Activated CD4-positive, alpha-beta memory T cell treated with anti-CD3 and anti-CD28 coated beads, Interleukin-2, amount 10 ng/mL, durations not matched to agents 7 days and 5 days (primary cell): ENCODE results near the gene HNF4A. TPM values are rescaled to one million over a fixed set of nuclear protein-coding genes. Genes with fewer than 3 reads are reported as not detected.

ENCODE experiments used
- CTCF ChIA-PET: fragments of 350-600 bp; sonication (Branson Sonifier 250); formaldehyde crosslinking; loops from one replicate; lab custom pipeline; 2021; ENCODE audit warnings: antibody characterized with exemption, inconsistent platforms; lab: Charles Lee
- POLR2A ChIA-PET: fragments of 350-600 bp; sonication (Branson Sonifier 250); formaldehyde crosslinking; loops from one replicate; lab custom pipeline; 2021; ENCODE audit warnings: antibody characterized with exemption; lab: Charles Lee
- DNase-seq: peaks from one replicate; pipeline ENCODE4 v3.0.0-alpha.2; 2020
- H3K27ac Mint-ChIP-seq: one replicate; pipeline ENCODE4 v1.8.0; 2021; ENCODE audit warnings: mild to moderate bottlenecking, mixed read lengths
- H3K27me3 Mint-ChIP-seq: one replicate; pipeline ENCODE4 v1.8.0; 2021; ENCODE audit warnings: mixed read lengths
- H3K36me3 Mint-ChIP-seq: one replicate; pipeline ENCODE4 v1.8.0; 2021; ENCODE audit warnings: low read depth, mixed read lengths
- H3K4me1 Mint-ChIP-seq: one replicate; pipeline ENCODE4 v1.8.0; 2021; ENCODE audit warnings: mixed read lengths
- H3K4me3 Mint-ChIP-seq: one replicate; pipeline ENCODE4 v1.8.0; 2021; ENCODE audit warnings: mild to moderate bottlenecking, mixed read lengths
- H3K9me3 Mint-ChIP-seq: one replicate; pipeline ENCODE4 v1.8.0; 2021; ENCODE audit warnings: mixed read lengths
- total RNA-seq, 2 experiments: library from RNA; stranded (reverse); gene quantifications; one replicate each; pipeline ENCODE4 v1.2.3, GENCODE V29; 2021

The HNF4A gene
- total RNA-seq, 2 experiments from 2014 or later: not detected

GRCh38 chr20:44430270-44431065 lies 75.0 kb downstream of the HNF4A start:
- CTCF ChIA-PET: no interaction called here
- POLR2A ChIA-PET: no interaction called here
- DNase-seq: no peak
- Mint-ChIP-seq H3K4me3 (no peak overlapping the region), H3K27ac (no peak overlapping the region), H3K27me3 (peaks cover 15% of the 10 kb centered on the region), H3K4me1 (no peaks in the 10 kb centered on the region), H3K9me3 (no peaks in the 10 kb centered on the region), H3K36me3 (no peaks in the 10 kb centered on the region)

DNA sequence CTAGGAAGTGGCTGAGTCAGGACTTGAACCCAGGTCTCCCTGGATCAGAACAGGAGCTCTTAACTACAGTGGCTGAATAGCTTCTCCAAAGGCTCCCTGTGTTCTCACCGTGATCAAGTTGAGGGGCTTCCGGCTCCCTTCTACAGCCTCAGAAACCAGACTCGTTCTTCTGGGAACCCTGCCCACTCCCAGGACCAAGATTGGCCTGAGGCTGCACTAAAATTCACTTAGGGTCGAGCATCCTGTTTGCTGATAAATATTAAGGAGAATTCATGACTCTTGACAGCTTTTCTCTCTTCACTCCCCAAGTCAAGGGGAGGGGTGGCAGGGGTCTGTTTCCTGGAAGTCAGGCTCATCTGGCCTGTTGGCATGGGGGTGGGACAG lies 75.6 kb downstream of the HNF4A start:
- H3K9me3 Mint-ChIP-seq: no peaks in the 10 kb centered on the region
- no peaks in the 10 kb centered on the region for H3K36me3 Mint-ChIP-seq
- H3K4me3 Mint-ChIP-seq: no peak overlapping the region
- DNase-seq: no peak
- ChIA-PET POLR2A (no interaction called here), CTCF (no interaction called here)
- peaks cover 15% of the 10 kb centered on the region for H3K27me3 Mint-ChIP-seq
- no peaks in the 10 kb centered on the region for H3K4me1 Mint-ChIP-seq
- H3K27ac Mint-ChIP-seq: no peak overlapping the region

DNA sequence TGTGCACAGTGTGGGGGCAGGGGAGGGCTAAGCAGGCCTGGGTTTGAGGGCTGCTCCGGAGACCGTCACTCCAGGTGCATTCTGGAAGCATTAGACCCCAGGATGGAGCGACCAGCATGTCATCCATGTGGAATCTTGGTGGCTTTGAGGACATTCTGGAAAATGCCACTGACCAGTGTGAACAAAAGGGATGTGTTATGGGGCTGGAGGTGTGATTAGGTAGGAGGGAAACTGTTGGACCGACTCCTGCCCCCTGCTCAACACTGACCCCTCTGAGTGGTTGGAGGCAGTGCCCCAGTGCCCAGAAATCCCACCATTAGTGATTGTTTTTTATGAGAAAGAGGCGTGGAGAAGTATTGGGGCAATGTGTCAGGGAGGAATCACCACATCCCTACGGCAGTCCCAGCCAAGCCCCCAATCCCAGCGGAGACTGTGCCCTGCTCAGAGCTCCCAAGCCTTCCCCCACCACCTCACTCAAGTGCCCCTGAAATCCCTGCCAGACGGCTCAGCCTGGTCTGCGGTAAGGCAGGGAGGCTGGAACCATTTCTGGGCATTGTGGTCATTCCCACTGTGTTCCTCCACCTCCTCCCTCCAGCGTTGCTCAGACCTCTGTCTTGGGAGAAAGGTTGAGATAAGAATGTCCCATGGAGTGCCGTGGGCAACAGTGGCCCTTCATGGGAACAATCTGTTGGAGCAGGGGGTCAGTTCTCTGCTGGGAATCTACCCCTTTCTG lies 76.2 kb downstream of the HNF4A start:
- ChIA-PET CTCF (no interaction called here), POLR2A (no interaction called here)
- no peak overlapping the region for H3K4me3 Mint-ChIP-seq
- no peaks in the 10 kb centered on the region for H3K4me1 Mint-ChIP-seq
- H3K27me3 Mint-ChIP-seq: peaks cover 15% of the 10 kb centered on the region
- H3K9me3 Mint-ChIP-seq: no peaks in the 10 kb centered on the region
- no peak overlapping the region for H3K27ac Mint-ChIP-seq
- H3K36me3 Mint-ChIP-seq: no peaks in the 10 kb centered on the region
- DNase-seq: no peak

GRCh38 chr20:44432618-44433577 lies 77.4 kb downstream of the HNF4A start:
- ChIA-PET CTCF (no interaction called here), POLR2A (no interaction called here)
- H3K27me3 Mint-ChIP-seq: peaks cover 11% of the 10 kb centered on the region
- H3K4me3 Mint-ChIP-seq: no peak overlapping the region
- no peaks in the 10 kb centered on the region for H3K36me3 Mint-ChIP-seq
- no peak for DNase-seq
- H3K9me3 Mint-ChIP-seq: no peaks in the 10 kb centered on the region
- no peak overlapping the region for H3K27ac Mint-ChIP-seq
- no peaks in the 10 kb centered on the region for H3K4me1 Mint-ChIP-seq

GRCh38 chr20:44433751-44434538 lies 78.4 kb downstream of the HNF4A start:
- no peaks in the 10 kb centered on the region for H3K4me1 Mint-ChIP-seq
- no peak for DNase-seq
- H3K9me3 Mint-ChIP-seq: no peaks in the 10 kb centered on the region
- no peaks in the 10 kb centered on the region for H3K36me3 Mint-ChIP-seq
- ChIA-PET CTCF (no interaction called here), POLR2A (no interaction called here)
- peaks cover 11% of the 10 kb centered on the region for H3K27me3 Mint-ChIP-seq
- H3K4me3 Mint-ChIP-seq: no peak overlapping the region
- no peak overlapping the region for H3K27ac Mint-ChIP-seq

GRCh38 chr20:44435630-44436335 lies 80.3 kb downstream of the HNF4A start:
- no peak overlapping the region for H3K4me3 Mint-ChIP-seq
- ChIA-PET POLR2A (no interaction called here), CTCF (interaction anchor here (0.7 kb wide), 1 partner anchor 949 kb away, joined by 3 read pairs; no protein-coding TSS in a partner anchor)
- H3K27me3 Mint-ChIP-seq: peaks cover 8% of the 10 kb centered on the region
- H3K9me3 Mint-ChIP-seq: no peaks in the 10 kb centered on the region
- no peak overlapping the region for H3K27ac Mint-ChIP-seq
- no peaks in the 10 kb centered on the region for H3K4me1 Mint-ChIP-seq
- no peak for DNase-seq
- H3K36me3 Mint-ChIP-seq: no peaks in the 10 kb centered on the region

GRCh38 chr20:44436393-44436792 lies 80.9 kb downstream of the HNF4A start:
- Mint-ChIP-seq H3K36me3 (no peaks in the 10 kb centered on the region), H3K27ac (no peak overlapping the region), H3K4me3 (no peak overlapping the region), H3K27me3 (peaks cover 8% of the 10 kb centered on the region), H3K4me1 (no peaks in the 10 kb centered on the region), H3K9me3 (no peaks in the 10 kb centered on the region)
- ChIA-PET POLR2A (no interaction called here), CTCF (no interaction called here)
- no peak for DNase-seq

- POLR2A ChIA-PET: no interaction called here
- no peak overlapping the region for H3K4me3 Mint-ChIP-seq
- CTCF ChIA-PET: no interaction called here
- no peak for DNase-seq
- H3K27me3 Mint-ChIP-seq: peaks cover 7% of the 10 kb centered on the region
- no peaks in the 10 kb centered on the region for H3K36me3 Mint-ChIP-seq
- H3K27ac Mint-ChIP-seq: no peak overlapping the region
- no peaks in the 10 kb centered on the region for H3K9me3 Mint-ChIP-seq
- H3K4me1 Mint-ChIP-seq: no peaks in the 10 kb centered on the region
Observed at GRCh38 chr20:44437497-44437896, 82.0 kb downstream of the HNF4A start.

DNA sequence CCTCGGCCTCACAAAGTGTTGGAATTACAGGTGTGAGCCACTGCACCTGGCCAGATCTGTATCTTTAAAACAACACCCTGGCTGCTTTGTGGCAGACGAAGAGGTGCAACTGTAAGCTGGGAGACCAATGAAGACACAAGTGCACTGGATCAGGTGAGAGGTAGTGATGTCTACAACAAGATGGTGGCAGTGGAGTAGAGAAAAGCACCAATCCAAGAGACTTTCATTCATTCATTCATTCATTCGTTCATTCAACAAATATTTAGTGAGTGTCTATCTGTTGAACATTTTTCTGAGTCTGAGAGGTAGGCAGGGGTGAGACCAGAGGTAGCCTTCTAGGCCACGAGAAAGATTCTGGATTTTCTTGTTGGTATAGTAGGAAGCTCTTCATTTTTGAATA lies 83.3 kb downstream of the HNF4A start:
- Mint-ChIP-seq H3K9me3 (no peaks in the 10 kb centered on the region), H3K27me3 (peaks cover 2% of the 10 kb centered on the region), H3K4me1 (no peaks in the 10 kb centered on the region), H3K4me3 (no peak overlapping the region), H3K27ac (no peak overlapping the region), H3K36me3 (no peaks in the 10 kb centered on the region)
- DNase-seq: no peak
- ChIA-PET CTCF (no interaction called here), POLR2A (no interaction called here)

DNA sequence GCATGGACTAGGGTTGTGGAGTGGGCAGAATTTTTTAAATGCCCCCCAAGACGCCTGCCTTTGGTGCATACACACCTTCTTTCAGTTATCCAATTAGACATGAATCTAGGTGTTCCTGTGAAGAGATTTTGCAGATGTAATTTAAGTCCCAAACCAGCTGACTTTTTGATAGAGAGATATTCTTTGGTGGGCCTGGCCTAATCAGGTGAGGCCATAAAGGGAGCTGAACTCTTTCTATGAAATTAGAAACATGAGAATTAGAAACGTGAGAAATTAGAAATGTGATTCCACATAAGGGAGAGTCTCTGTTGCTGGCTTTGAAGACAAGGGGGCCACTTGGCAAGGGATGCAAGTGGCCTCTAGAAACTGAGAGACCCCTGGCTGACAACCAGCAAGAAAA lies 83.8 kb downstream of the HNF4A start:
- no peaks in the 10 kb centered on the region for H3K4me1 Mint-ChIP-seq
- ChIA-PET CTCF (no interaction called here), POLR2A (no interaction called here)
- no peak overlapping the region for H3K4me3 Mint-ChIP-seq
- no peaks in the 10 kb centered on the region for H3K9me3 Mint-ChIP-seq
- H3K27me3 Mint-ChIP-seq: peaks cover 2% of the 10 kb centered on the region
- no peaks in the 10 kb centered on the region for H3K36me3 Mint-ChIP-seq
- DNase-seq: no peak
- H3K27ac Mint-ChIP-seq: no peak overlapping the region

GRCh38 chr20:44442298-44443070 lies 87.0 kb downstream of the HNF4A start:
- H3K36me3 Mint-ChIP-seq: no peaks in the 10 kb centered on the region
- no peak overlapping the region for H3K27ac Mint-ChIP-seq
- no peaks in the 10 kb centered on the region for H3K9me3 Mint-ChIP-seq
- DNase-seq: no peak
- ChIA-PET CTCF (no interaction called here), POLR2A (no interaction called here)
- no peak overlapping the region for H3K4me3 Mint-ChIP-seq
- H3K27me3 Mint-ChIP-seq: peaks cover 4% of the 10 kb centered on the region
- no peaks in the 10 kb centered on the region for H3K4me1 Mint-ChIP-seq
